Parathyroid adenoma (tissue), 2 donors: Measurements from ENCODE around the gene GRM1.

Source experiments
- H2AFZ ChIP-seq: fragments of 300-600 bp; sonication (generic); one replicate; pipeline ENCODE4 v1.7.0; 2017; ENCODE audit warnings: antibody characterized with exemption, mild to moderate bottlenecking
- H3K27ac ChIP-seq: fragments of 300-600 bp; sonication (generic); one replicate; pipeline ENCODE4 v1.7.0; 2017
- H3K27me3 ChIP-seq: fragments of 300-600 bp; sonication (generic); one replicate; pipeline ENCODE4 v1.7.0; 2017; ENCODE audit warnings: low read length; ENCODE audit not compliant: control insufficient read depth, insufficient read depth
- H3K36me3 ChIP-seq: fragments of 300-600 bp; sonication (generic); one replicate; pipeline ENCODE4 v1.7.0; 2017; ENCODE audit warnings: low read length; ENCODE audit not compliant: control insufficient read depth, insufficient read depth
- H3K4me1 ChIP-seq: fragments of 300-600 bp; sonication (generic); one replicate; pipeline ENCODE4 v1.7.0; 2017; ENCODE audit warnings: control low read depth
- H3K4me2 ChIP-seq: fragments of 300-600 bp; sonication (generic); one replicate; pipeline ENCODE4 v1.7.0; 2017; ENCODE audit warnings: low read length
- H3K4me3 ChIP-seq: fragments of 300-600 bp; sonication (generic); one replicate; pipeline ENCODE4 v1.7.0; 2017; ENCODE audit warnings: low read depth, low read length
- H3K79me2 ChIP-seq: fragments of 300-600 bp; sonication (generic); one replicate; pipeline ENCODE4 v1.7.0; 2017; ENCODE audit warnings: control low read depth
- H3K9ac ChIP-seq: fragments of 300-600 bp; sonication (generic); one replicate; pipeline ENCODE4 v1.7.0; 2017; ENCODE audit warnings: mild to moderate bottlenecking
- H3K9me3 ChIP-seq: fragments of 300-600 bp; sonication (generic); one replicate; pipeline ENCODE4 v1.7.0; 2017; ENCODE audit warnings: low read length; ENCODE audit not compliant: control insufficient read depth
- TF ChIP-seq, protein P1 (sequence below): fragments of 300-600 bp; sonication (generic); IDR thresholded peaks from one replicate; pipeline ENCODE4 v1.7.0; 2017; ENCODE audit warnings: antibody characterized with exemption, mild to moderate bottlenecking
- donor health status: primary hyperparathyroidism.

The GRM1 gene

DNA sequence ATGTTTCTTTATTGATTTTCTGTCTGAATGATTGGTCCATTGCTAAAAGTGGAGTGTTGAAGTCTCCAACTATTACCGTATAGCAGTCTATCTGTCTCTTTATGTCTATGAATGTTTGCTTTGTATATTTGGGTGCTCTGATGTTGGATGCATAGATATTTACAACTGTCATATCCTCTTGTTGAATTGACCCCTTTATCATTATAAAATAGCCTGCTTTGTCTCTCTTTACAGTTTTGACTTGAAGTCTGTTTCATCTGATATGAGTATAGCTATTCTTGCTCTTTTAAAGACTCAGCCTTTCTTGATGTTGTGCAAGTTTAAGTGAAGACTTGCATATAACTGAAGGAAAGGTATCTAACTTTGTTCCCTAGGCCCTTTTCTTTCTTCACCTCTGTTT lies 341.0 kb downstream of the GRM1 start:
- H3K4me2 ChIP-seq: no peak overlapping the region
- H2AFZ ChIP-seq: no peak overlapping the region
- H3K9ac ChIP-seq: no peak overlapping the region
- H3K79me2 ChIP-seq: no peaks in the 10 kb centered on the region
- no peaks in the 10 kb centered on the region for H3K27me3 ChIP-seq
- H3K9me3 ChIP-seq: no peaks in the 10 kb centered on the region
- no peaks in the 10 kb centered on the region for H3K36me3 ChIP-seq
- TF ChIP-seq, protein P1, sequence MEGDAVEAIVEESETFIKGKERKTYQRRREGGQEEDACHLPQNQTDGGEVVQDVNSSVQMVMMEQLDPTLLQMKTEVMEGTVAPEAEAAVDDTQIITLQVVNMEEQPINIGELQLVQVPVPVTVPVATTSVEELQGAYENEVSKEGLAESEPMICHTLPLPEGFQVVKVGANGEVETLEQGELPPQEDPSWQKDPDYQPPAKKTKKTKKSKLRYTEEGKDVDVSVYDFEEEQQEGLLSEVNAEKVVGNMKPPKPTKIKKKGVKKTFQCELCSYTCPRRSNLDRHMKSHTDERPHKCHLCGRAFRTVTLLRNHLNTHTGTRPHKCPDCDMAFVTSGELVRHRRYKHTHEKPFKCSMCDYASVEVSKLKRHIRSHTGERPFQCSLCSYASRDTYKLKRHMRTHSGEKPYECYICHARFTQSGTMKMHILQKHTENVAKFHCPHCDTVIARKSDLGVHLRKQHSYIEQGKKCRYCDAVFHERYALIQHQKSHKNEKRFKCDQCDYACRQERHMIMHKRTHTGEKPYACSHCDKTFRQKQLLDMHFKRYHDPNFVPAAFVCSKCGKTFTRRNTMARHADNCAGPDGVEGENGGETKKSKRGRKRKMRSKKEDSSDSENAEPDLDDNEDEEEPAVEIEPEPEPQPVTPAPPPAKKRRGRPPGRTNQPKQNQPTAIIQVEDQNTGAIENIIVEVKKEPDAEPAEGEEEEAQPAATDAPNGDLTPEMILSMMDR: no peak
- H3K27ac ChIP-seq: no peak overlapping the region
- no peaks in the 10 kb centered on the region for H3K4me1 ChIP-seq
- no peak overlapping the region for H3K4me3 ChIP-seq

DNA sequence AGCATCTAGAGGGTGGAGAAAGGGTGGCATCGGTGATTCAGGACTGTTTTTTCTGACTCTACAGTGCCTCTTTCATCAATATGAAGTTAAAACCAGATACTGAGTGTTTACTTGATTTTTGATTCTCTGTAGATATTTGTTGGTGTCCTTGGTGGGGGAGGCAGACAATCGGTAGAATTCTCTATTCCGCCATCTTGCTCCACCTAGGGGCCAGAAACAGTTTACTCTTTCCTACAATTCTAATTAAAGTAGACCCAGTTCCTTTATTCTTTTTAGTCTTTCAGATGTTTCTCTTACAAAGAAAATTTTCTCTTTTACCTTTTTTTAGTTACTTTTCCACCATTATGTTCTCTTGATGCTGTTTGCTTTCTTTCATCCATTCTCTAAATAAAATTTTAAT lies 352.6 kb downstream of the GRM1 start:
- Histone ChIP-seq H3K9ac (no peak overlapping the region), H3K79me2 (no peaks in the 10 kb centered on the region), H3K4me2 (no peak overlapping the region), H3K9me3 (no peaks in the 10 kb centered on the region), H3K27ac (no peak overlapping the region), H3K27me3 (no peaks in the 10 kb centered on the region), H3K36me3 (no peaks in the 10 kb centered on the region), H3K4me3 (no peak overlapping the region), H3K4me1 (no peaks in the 10 kb centered on the region), H2AFZ (no peak overlapping the region)
- TF ChIP-seq, protein P1: no peak

DNA sequence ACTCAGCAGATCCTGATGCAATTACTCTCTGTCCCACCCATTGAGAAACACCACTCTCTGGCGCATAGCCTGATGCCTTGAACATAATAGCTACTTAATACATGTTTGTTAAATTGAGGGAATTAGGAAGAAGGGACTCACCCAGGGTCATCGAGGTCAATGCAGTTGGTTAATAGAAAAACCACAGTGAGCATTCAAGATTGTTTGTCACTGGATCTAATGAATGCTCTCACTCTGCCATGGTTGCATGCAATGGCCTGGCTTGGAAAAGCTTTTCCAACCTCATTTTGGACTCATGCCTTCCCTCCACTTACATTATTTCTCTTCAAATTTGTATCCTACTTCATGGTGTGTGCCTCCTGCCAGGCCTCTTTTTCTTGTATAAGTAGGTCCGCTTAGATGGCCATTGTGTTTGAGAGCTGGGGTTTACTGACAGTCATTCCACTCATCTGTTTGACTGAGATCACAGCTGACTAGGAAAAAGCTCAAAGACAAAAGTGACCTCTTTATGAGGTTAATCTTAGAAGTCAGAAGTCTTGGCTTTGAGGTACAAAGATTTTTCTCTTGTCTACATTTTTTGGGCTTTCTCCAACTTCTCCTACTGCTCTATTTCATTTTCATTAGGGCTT lies 360.0 kb downstream of the GRM1 start:
- Histone ChIP-seq H2AFZ (no peak overlapping the region), H3K4me1 (no peaks in the 10 kb centered on the region), H3K27me3 (no peaks in the 10 kb centered on the region), H3K9me3 (no peaks in the 10 kb centered on the region), H3K4me3 (no peak overlapping the region), H3K36me3 (no peaks in the 10 kb centered on the region), H3K79me2 (no peaks in the 10 kb centered on the region), H3K9ac (no peak overlapping the region), H3K27ac (no peak overlapping the region), H3K4me2 (no peak overlapping the region)
- TF ChIP-seq, protein P1: no peak

DNA sequence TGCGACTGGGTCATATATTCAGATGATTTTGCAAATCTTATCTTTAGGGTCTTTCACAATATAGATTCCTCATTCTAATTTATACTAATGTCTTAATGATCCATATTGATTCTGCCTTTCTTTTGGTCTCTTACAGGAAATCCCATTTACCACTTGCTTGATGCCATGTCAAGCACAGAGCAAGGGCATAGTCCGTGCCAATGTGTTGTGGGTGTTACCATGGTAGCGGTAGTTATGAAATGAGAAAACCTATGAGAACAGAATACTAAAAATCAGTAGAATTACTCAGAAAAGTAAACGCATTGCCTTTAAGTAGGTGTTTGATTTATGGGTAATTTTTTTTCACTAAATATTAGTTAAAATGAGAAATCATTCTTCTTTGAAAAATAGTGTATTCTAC lies 360.9 kb downstream of the GRM1 start:
- no peak overlapping the region for H3K9ac ChIP-seq
- no peak overlapping the region for H3K4me2 ChIP-seq
- H3K36me3 ChIP-seq: no peaks in the 10 kb centered on the region
- TF ChIP-seq, protein P1: no peak
- H3K27me3 ChIP-seq: no peaks in the 10 kb centered on the region
- no peaks in the 10 kb centered on the region for H3K4me1 ChIP-seq
- no peaks in the 10 kb centered on the region for H3K79me2 ChIP-seq
- H3K27ac ChIP-seq: no peak overlapping the region
- H2AFZ ChIP-seq: no peak overlapping the region
- no peak overlapping the region for H3K4me3 ChIP-seq
- H3K9me3 ChIP-seq: no peaks in the 10 kb centered on the region

DNA sequence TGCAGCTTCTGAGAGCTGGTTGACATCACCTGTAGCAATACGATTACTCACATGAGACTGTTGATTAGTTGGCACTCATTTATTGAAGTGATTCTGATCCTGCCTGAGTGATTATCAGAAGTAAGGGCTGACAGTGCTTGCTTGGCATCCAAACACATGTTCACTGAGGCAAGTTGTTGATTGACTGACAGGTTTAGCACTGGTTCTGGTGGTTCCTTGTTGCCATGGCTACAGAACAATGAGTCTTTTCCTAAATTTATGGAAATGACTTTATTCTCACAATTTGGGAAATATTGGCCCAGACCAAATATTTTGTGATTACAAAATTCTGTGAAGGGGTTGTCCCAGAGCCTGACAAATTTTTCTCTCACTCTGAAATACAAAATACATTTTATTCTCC lies 368.8 kb downstream of the GRM1 start:
- Histone ChIP-seq H3K4me2 (no peak overlapping the region), H3K79me2 (no peaks in the 10 kb centered on the region), H3K27me3 (no peaks in the 10 kb centered on the region), H3K27ac (no peak overlapping the region), H3K9me3 (no peaks in the 10 kb centered on the region), H3K4me1 (no peaks in the 10 kb centered on the region), H3K36me3 (no peaks in the 10 kb centered on the region), H2AFZ (no peak overlapping the region), H3K4me3 (no peak overlapping the region), H3K9ac (no peak overlapping the region)
- TF ChIP-seq, protein P1: no peak
